Smooth muscle cell of trachea (primary cell): ENCODE results near the gene MED15. TPM values are rescaled to one million over a fixed set of nuclear protein-coding genes. Genes with fewer than 3 reads are reported as not detected.

Source experiments
- total RNA-seq: library from RNA; depleted of rRNA; stranded (reverse); fragments of >200 nt; gene quantifications from 2 replicates; pipeline ENCODE4 v1.2.1, GENCODE V29; 2014

MED15 gene
- total RNA-seq, result 39.0 and 39.4 TPM in 2 replicates

GRCh38 chr22:20507253-20508066 is at the start of gene MED15:
Gene MED15, plus strand, starts transcription at chr22:20507610. Its CDS starts 69 bp downstream, at chr22:20507679.

GRCh38 chr22:20494978-20495860 is 12.2 kb upstream of the MED15 start, which contains the start of gene KLHL22:
Gene KLHL22, minus strand, starts transcription at chr22:20495795. Its CDS starts 6,584 bp downstream, at chr22:20489211.

Other genes with a start within 250 kb of the MED15 start
- gene RTN4R, start 239.3 kb upstream of the MED15 start, total RNA-seq, result 0.15 and 0.33 TPM in 2 replicates
- 63.5 and 74.2 TPM in 2 replicates for gene DGCR6L, start 187.6 kb upstream of the MED15 start, total RNA-seq
- 11.8 and 18.4 TPM in 2 replicates for gene ZNF74, start 113.5 kb upstream of the MED15 start, total RNA-seq
- 25.2 and 38.2 TPM in 2 replicates for gene SCARF2, start 69.8 kb upstream of the MED15 start, total RNA-seq
- gene KLHL22, start 11.8 kb upstream of the MED15 start, total RNA-seq, result 30.1 and 51.1 TPM in 2 replicates